ENCODE measurements around the gene CLASP1. TPM values are rescaled to one million over a fixed set of nuclear protein-coding genes. Genes with fewer than 3 reads are reported as not detected.
"Not testable (repeated sequence)": the region's sequence is repeated elsewhere in the genome, so short reads cannot be mapped to it uniquely, and the experiment has no call there.

The CLASP1 gene
- total RNA-seq, 4 donors from 2014 or later: 43.0 to 53.9 (median 51.3) TPM

GRCh38 chr2:121321476-121321875 lies 327.8 kb downstream of the CLASP1 start:
- no peak overlapping the region for H3K4me3 ChIP-seq
- H3K27ac ChIP-seq: no peak overlapping the region
- no peaks in the 10 kb centered on the region for H3K27me3 ChIP-seq
- intact Hi-C loops (cut with DNase I; ENCODE audit: low total_unique reads): no loop called here
- DNase-seq: no peak
- no peaks in the 10 kb centered on the region for H3K36me3 ChIP-seq
- TF ChIP-seq POLR2AphosphoS5 (IDR thresholded peaks at IDR 0.05) (no peak), CTCF (IDR thresholded peaks at IDR 0.05) (no peak), EP300 (IDR thresholded peaks at IDR 0.05; ENCODE audit: low read depth) (no peak), POLR2A (IDR thresholded peaks at IDR 0.05) (no peak)
- no peaks in the 10 kb centered on the region for H3K9me3 ChIP-seq
- no peaks in the 10 kb centered on the region for H3K4me1 ChIP-seq
- in situ Hi-C loops (cut with MboI; ENCODE audit: low pct_ligation_motif_present in 1 of 4, low pct_unique_long_range_greater_than_20kb in 1 of 4, low sequenced_read_pairs in 3 of 4): loop anchor here in 2 of 4 donors (25.0 kb wide), 2 partner anchors 184 to 209 kb away; no protein-coding TSS in a partner anchor
- WGBS, 2 donors (ENCODE audit: low coverage in 1 of 2): 74% methylated on average over 8 of the region's 8 CpGs; no CpG with 5 or more reads in 1 of the 2 donors

DNA sequence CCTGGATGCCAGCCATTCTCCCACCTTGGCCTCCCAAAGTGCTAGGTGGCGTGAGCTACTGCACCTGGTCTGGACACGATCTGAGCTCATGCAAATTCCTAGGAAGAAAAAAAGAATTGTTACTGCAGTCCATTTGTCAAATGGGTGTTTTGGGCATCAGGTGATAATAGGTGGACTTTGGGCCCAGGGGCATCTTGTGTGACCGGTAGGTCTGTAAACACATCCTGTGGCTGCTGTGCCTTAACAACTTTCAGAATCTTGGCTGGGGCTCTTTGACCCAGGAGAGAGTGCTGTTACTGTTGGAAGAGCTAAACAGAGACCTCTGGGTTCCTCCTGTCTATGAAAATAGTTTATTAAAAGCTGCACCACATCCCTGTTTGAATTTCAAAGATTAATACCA lies 329.3 kb downstream of the CLASP1 start:
- TF ChIP-seq POLR2A (IDR thresholded peaks at IDR 0.05) (no peak), EP300 (IDR thresholded peaks at IDR 0.05; ENCODE audit: low read depth) (no peak), CTCF (IDR thresholded peaks at IDR 0.05) (no peak), POLR2AphosphoS5 (IDR thresholded peaks at IDR 0.05) (no peak)
- no peaks in the 10 kb centered on the region for H3K4me1 ChIP-seq

DNA sequence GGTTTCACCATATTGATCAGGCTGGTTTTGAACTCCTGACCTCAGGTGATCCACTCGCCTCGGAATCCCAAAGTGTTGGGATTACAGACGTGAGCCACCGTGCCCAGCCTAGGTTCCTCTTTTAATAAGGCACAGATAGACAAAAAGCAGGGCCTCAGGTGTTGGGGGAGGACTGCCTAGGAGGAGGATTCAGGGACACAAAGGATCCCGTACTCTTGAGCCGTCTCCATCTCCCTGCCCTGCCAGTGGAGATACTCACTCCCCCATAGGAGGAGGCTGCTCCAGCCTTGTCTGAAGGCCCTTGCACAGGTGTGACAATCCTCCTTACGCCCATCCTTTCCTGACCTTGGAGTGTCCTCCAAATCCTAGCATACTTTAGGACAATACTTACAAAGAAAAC lies 332.3 kb downstream of the CLASP1 start:
- Histone ChIP-seq H3K9me3 (no peaks in the 10 kb centered on the region), H3K4me3 (no peak overlapping the region), H3K27ac (no peak overlapping the region), H3K4me1 (no peaks in the 10 kb centered on the region), H3K36me3 (no peaks in the 10 kb centered on the region), H3K27me3 (no peaks in the 10 kb centered on the region)
- intact Hi-C loops (cut with DNase I; ENCODE audit: low total_unique reads): no loop called here
- no peak for DNase-seq
- TF ChIP-seq EP300 (IDR thresholded peaks at IDR 0.05; ENCODE audit: low read depth) (no peak), POLR2AphosphoS5 (IDR thresholded peaks at IDR 0.05) (no peak), POLR2A (IDR thresholded peaks at IDR 0.05) (no peak), CTCF (IDR thresholded peaks at IDR 0.05) (no peak)
- WGBS, 2 donors (ENCODE audit: low coverage in 1 of 2): 92 to 100% methylated on average over 1 to 7 of the region's 7 CpGs
- in situ Hi-C loops (cut with MboI; ENCODE audit: low pct_ligation_motif_present in 1 of 4, low pct_unique_long_range_greater_than_20kb in 1 of 4, low sequenced_read_pairs in 3 of 4): loop anchor here in 2 of 4 donors (25.0 kb wide), 2 partner anchors 180 to 205 kb away; no protein-coding TSS in a partner anchor

More for the DNA sequence above, 329.3 kb downstream of the CLASP1 start:
- intact Hi-C loops (cut with DNase I; ENCODE audit: low total_unique reads): no loop called here
- H3K4me3 ChIP-seq: no peak overlapping the region
- in situ Hi-C loops (cut with MboI; ENCODE audit: low pct_ligation_motif_present in 1 of 4, low pct_unique_long_range_greater_than_20kb in 1 of 4, low sequenced_read_pairs in 3 of 4): loop anchor here in 2 of 4 donors (25.0 kb wide), 2 partner anchors 183 to 208 kb away; no protein-coding TSS in a partner anchor
- H3K27me3 ChIP-seq: no peaks in the 10 kb centered on the region
- 73% methylated on average over 3 of the region's 3 CpGs; no CpG with 5 or more reads in 1 of the 2 donors for WGBS, 2 donors (ENCODE audit: low coverage in 1 of 2)
- H3K36me3 ChIP-seq: no peaks in the 10 kb centered on the region
- DNase-seq: no peak
- no peak overlapping the region for H3K27ac ChIP-seq
- H3K9me3 ChIP-seq: no peaks in the 10 kb centered on the region

DNA sequence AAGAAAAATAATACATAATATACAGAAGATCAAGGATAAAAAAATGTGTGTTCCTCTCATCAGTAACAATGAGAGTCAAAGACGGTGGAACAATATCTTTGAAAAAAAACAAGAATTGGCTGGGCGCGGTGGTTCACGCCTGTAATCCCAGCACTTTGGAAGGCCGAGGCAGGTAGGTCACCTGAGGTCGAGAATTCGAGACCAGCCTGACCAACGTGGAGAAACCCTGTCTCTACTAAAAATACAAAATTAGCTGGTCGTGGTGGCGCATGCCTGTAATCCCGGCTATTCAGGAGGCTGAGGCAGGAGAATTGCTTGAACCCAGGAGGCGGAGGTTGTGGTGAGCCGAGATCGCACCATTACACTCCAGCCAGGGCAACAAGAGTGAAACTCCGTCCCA lies 335.6 kb downstream of the CLASP1 start:
- H3K4me3 ChIP-seq; H3K4me1 ChIP-seq; DNase-seq; H3K27me3 ChIP-seq; H3K36me3 ChIP-seq; H3K27ac ChIP-seq; intact Hi-C loops (cut with DNase I; ENCODE audit: low total_unique reads); H3K9me3 ChIP-seq: not testable (repeated sequence)
- in situ Hi-C loops (cut with MboI; ENCODE audit: low pct_ligation_motif_present in 1 of 4, low pct_unique_long_range_greater_than_20kb in 1 of 4, low sequenced_read_pairs in 3 of 4): loop anchor here in 2 of 4 donors (25.0 kb wide), 2 partner anchors 176 to 201 kb away; no protein-coding TSS in a partner anchor
- 80 to 81% methylated on average over 15 of the region's 15 CpGs for WGBS, 2 donors (ENCODE audit: low coverage in 1 of 2)

DNA sequence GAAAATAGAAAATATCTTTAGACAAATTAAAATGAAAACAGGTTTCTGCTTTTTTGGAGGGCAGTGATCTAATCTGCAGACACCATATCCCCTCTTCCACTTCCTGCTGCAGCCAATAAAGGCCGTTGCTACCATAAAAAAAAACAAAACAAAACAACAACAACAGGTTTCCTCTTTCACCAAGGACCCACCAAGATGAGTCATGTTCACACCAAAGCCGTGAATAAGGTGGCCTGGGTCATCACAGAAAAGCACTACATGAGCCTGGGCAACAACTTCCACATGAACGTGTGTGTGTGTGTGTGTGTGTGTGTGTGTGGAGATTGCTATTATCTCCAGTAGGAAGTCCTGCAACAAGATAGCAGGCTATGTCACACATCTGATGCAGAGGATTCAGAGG lies 339.5 kb downstream of the CLASP1 start:
- no peak for DNase-seq

More for the DNA sequence above, 339.5 kb downstream of the CLASP1 start:
- in situ Hi-C loops (cut with MboI; ENCODE audit: low pct_ligation_motif_present in 1 of 4, low pct_unique_long_range_greater_than_20kb in 1 of 4, low sequenced_read_pairs in 3 of 4) (loop anchor here in 2 of 4 donors (25.0 kb wide), 2 partner anchors 172 to 198 kb away; no protein-coding TSS in a partner anchor), intact Hi-C loops (cut with DNase I; ENCODE audit: low total_unique reads) (no loop called here)
- H3K27me3 ChIP-seq: peaks cover 9% of the 10 kb centered on the region
- H3K4me1 ChIP-seq: no peaks in the 10 kb centered on the region
- H3K9me3 ChIP-seq: no peaks in the 10 kb centered on the region
- no peak overlapping the region for H3K4me3 ChIP-seq
- 0 to 17% methylated on average over 1 to 3 of the region's 3 CpGs for WGBS, 2 donors (ENCODE audit: low coverage in 1 of 2)
- TF ChIP-seq POLR2AphosphoS5 (IDR thresholded peaks at IDR 0.05) (no peak), EP300 (IDR thresholded peaks at IDR 0.05; ENCODE audit: low read depth) (no peak), CTCF (IDR thresholded peaks at IDR 0.05) (no peak), POLR2A (IDR thresholded peaks at IDR 0.05) (no peak)
- no peaks in the 10 kb centered on the region for H3K36me3 ChIP-seq
- no peak overlapping the region for H3K27ac ChIP-seq
